ENCODE measurements around the gene NYNRIN. TPM values are rescaled to one million over a fixed set of nuclear protein-coding genes. Genes with fewer than 3 reads are reported as not detected.

Gene NYNRIN
- polyA plus RNA-seq, 3 donors: 40.3 to 47.7 (median 40.4) TPM

- no peak for DNase-seq (ENCODE audit: low read depth in 3 of 3, low spot score in 2 of 3)
Measured at GRCh38 chr14:24389226-24389848, 9.5 kb upstream of the NYNRIN start.

DNA sequence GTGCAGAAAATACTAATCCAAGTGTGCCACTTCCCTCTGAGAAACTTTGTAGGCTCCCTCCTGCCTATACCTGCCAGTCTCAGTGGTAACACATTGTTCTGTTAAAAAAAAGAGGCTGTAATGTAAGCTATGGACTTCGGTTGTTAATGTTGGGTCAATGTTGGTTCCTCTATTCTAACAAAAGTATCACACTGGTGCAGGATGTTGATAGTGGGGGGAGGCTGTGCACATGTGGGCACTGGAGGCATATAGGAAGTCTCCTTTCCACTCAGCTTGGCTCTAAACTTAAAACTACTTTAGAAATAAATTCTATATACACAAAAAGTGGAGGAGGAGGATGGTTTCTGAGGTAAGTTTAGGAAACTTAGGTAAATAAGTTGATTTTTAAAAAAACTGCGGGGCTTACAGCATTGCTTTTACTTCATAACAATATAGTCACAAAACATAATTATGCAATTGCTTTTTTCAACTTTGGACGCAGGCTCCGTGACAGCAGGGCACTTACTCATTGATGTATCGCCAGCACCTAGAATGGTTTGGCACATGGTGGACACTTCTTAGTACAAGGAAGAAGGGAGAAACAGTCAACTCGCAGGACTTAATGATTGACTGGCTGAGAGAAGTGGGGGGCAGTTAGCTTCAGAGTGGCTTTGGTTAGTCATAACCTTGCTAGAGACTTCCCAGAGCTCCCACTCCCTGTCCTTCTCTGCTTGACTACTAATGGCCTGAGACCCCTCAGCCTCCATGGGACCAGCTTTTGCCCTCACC lies 7.9 kb upstream of the NYNRIN start:
- no peak for DNase-seq (ENCODE audit: low read depth in 3 of 3, low spot score in 2 of 3)

DNA sequence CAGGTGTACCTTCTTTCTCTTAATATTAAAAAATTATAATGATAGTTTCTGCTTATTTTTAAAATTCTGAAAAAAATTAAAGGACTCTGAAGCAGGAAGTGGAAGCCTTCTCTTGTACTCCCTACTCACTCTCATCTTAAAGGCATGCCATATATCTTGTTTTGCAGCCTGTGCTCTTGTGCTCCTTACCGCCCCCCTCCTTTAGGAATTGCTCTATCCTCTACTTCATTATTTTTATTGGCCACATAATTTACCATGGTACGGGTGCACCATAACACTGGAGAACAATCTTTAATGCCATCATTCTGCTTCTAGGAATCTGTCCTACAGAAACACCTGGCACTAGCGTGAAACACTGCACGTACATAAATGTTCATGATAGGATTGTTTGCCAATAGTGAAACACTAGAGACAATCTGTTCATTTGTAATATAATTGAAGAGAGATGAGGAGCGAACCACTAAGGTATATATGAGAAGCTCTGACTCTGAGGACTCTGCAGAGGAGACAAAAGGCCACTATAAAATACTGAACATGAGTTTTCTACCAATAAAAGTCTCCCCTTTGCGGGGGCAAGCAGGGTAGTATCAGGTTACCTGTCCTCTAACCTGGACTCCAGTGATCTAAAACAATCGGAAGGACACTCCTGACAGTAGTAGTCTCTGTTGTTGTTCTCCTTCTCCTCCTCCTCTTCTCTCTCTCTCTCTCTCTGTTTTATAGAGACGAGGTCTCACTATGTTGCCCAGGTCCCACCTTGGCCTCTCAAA lies 6.3 kb upstream of the NYNRIN start:
- no peak for DNase-seq (ENCODE audit: low read depth in 3 of 3, low spot score in 2 of 3)

- DNase-seq (ENCODE audit: low read depth in 3 of 3, low spot score in 2 of 3): no peak
Measured at GRCh38 chr14:24394275-24394674, 4.5 kb upstream of the NYNRIN start.

DNA sequence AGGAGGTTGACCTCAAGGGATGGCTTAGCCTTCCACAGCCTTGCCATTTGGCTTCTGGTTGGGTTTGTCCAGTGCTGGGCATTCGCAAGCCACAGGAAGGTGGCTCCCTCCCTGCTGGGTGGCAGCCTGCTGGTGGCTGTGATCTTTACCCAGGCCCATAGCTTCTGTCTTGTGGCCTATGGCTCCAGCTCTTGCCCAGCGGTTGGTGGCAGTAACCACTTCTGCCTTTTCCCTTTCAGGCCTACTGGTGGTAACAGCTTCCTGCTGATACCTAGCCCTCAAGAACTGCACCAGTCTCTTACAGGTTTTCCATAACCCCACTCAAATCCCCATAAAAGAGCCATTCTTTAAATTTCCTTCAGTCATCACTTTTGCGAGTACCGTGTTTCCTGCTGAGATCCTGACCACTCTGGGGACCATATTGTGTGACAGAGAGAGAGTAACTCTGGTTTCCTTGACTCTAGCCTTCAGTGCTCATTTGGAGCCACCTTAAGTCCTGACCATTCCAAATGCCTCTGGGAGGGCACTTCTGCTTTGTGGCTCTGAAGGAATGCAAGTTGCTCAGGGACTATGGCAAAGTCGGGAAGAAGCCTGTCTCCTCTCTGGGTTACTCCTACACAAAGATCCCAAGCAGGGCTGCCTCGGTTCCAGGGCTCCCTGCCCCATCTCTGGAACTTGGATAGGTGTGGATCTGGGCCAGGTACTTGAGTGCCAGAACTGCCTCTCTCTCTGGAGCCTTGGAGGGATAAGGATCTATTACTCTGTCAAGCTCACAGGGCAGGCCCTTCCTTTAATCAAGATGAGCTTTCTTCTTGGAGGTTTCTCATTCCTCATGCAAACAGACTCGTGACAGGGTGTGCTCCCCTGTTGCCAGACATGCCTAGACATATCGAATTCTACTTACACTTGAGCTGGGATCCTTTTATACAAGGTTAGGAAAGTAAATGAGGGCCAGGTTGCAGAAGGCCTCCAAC lies 2.9 kb upstream of the NYNRIN start:
- DNase-seq (ENCODE audit: low read depth in 3 of 3, low spot score in 2 of 3): no peak

GRCh38 chr14:24397639-24398292 lies 1.0 kb upstream of the NYNRIN start:
- DNase-seq (ENCODE audit: low read depth in 3 of 3, low spot score in 2 of 3): no peak

DNA sequence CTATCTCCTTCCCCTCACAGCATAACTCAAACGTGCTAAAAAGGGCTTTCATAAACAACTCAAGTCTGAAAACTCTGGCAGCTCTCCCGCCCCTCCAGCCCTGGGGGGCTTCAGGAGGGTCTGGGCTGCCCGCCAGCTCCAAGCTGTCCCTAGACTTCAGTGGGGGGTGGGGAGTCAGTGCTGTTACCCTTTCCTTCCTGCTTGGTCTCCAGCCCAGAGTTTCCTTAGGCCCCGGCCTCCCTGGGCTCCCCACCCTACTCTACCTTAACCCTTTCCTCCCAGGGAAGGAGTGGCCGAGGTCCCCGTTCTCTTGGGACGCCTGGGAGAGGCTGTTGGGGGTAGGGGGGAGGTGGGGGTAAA lies 530 bp upstream of the NYNRIN start:
- DNase-seq (ENCODE audit: low read depth in 3 of 3, low spot score in 2 of 3): peak in 2 of 3 donors; percentile 74 to 76

- DNase-seq (ENCODE audit: low read depth in 3 of 3, low spot score in 2 of 3): no peak
Measured at GRCh38 chr14:24399447-24399822, 632 bp downstream of the NYNRIN start.

DNA sequence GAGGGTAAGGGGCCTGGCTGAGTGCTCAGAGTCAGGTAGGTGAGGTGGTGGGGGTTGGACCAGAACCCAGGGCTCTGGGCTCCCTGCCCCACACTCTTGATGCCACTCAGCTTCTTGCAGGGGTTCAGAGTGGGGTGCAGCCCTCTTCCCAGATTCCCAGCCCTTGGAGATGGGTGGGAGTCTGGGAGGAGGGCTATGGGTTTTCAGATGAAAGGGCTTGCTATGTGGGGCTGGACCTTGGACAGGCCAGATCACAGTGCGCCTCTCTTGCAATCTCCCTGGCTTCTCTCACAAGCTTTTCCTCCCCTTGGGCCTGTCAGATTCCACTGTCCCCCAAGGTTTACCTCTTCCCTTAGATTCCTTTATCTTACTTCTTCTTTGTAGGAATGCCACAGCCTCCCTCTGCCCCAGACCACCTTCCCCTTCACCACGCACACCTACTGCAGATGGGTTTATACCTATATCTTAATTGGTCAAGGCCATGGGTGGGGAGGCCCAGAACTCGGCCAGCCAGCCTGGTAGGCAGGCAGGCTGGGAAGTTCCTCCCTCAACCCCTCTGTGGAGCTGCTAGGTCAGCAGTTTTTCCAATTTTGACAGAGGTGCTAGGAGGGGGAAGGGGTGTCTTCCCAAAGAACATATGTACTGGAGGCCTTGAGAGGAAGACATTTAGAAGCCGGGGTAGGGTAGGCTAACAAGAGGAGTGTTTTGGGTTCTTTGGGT lies 1.4 kb downstream of the NYNRIN start:
- DNase-seq (ENCODE audit: low read depth in 3 of 3, low spot score in 2 of 3): no peak

GRCh38 chr14:24401810-24402702 lies 3.3 kb downstream of the NYNRIN start:
- DNase-seq (ENCODE audit: low read depth in 3 of 3, low spot score in 2 of 3): no peak

- no peak for DNase-seq (ENCODE audit: low read depth in 3 of 3, low spot score in 2 of 3)
Measured at GRCh38 chr14:24403294-24403998, 4.6 kb downstream of the NYNRIN start.

DNA sequence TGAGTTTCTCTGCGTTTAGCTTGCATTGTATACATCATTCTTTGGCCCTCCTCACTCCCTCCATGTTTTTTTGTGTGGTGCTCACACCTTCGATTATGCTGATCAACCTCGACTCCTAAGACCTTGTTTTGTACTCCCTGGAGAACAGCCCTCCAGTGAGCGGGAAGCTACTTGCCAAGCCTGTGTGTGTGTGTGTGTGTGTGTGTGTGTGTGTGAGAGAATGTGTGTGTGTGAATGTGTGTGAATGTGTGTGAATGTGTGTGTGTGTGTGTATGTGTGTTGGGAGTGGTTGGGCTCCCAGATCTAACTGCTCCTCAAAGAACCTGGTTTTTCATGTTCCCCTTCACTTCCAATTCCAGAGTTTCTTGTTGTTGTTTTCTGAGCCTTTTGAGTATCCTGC lies 6.0 kb downstream of the NYNRIN start:
- DNase-seq (ENCODE audit: low read depth in 3 of 3, low spot score in 2 of 3): no peak

- DNase-seq (ENCODE audit: low read depth in 3 of 3, low spot score in 2 of 3): no peak
Measured at GRCh38 chr14:24406416-24406815, 7.6 kb downstream of the NYNRIN start.

DNA sequence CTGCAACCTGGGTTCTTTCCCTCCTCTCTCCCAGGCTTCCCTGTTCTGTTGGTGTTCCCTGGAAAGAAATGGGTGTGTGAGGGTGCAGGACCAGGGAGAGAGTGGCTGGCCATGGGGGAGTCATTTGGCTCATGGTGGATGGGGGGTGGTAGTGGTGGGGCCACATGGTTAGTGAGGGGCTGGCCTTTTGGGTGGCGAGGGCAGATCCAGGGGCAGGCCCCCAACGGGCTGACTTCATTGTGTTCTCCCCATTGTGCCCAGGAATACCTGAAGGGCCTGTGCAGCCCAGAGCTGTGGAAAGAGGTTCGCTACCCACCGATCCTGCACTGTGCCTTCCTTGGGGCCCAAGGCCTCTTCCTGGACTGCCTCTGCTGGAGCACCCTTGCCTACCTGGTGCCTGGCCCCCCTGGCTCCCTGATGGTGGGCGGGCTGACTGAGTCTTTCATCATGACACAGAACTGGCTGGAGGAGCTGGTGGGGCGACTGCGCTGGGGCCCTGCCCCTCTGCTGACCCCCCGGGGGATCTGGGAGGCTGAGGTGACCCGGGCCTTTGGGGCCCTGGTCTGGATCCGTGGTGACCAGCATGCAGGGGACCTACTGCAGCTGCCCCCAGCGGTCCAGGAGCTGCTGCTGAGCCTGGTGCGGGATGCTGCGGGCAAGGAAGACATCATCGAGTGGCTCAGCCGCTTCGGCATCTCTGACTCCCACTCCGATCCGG lies 9.0 kb downstream of the NYNRIN start:
- no peak for DNase-seq (ENCODE audit: low read depth in 3 of 3, low spot score in 2 of 3)

- DNase-seq (ENCODE audit: low read depth in 3 of 3, low spot score in 2 of 3): no peak
Measured at GRCh38 chr14:24408764-24409163, 10.0 kb downstream of the NYNRIN start.

- DNase-seq (ENCODE audit: low read depth in 3 of 3, low spot score in 2 of 3): no peak
Measured at GRCh38 chr14:24409192-24409591, 10.4 kb downstream of the NYNRIN start.

GRCh38 chr14:24409956-24410355 lies 11.2 kb downstream of the NYNRIN start:
- DNase-seq (ENCODE audit: low read depth in 3 of 3, low spot score in 2 of 3): no peak
